Stimulated activated CD8-positive, alpha-beta memory T cell treated with anti-CD3 and anti-CD28 coated beads, Interleukin-7, amount 100 ng/mL, for 48 hours (primary cell): ENCODE data around the gene LSAMP.

Experiments
- DNase-seq, 2 donors: peaks; one replicate each; pipeline ENCODE4 v3.0.0-alpha.2; 2020; ENCODE audit warnings: low read depth in 1 of 2; ENCODE audit errors: extremely low read depth in 1 of 2

The LSAMP gene

GRCh38 chr3:116181159-116181558 is 264.1 kb downstream of the LSAMP start:
- DNase-seq = no peak

- DNase-seq = no peak
Observed at GRCh38 chr3:116179091-116179490, 266.2 kb downstream of the LSAMP start.

GRCh38 chr3:116176974-116177555 is 268.2 kb downstream of the LSAMP start:
- DNase-seq = no peak

GRCh38 chr3:116166121-116166520 is 279.2 kb downstream of the LSAMP start:
- no peak for DNase-seq

GRCh38 chr3:116165641-116166040 is 279.6 kb downstream of the LSAMP start:
- DNase-seq = no peak

GRCh38 chr3:116165135-116165534 is 280.2 kb downstream of the LSAMP start:
- no peak for DNase-seq

- no peak for DNase-seq
Observed at GRCh38 chr3:116164039-116164438, 281.2 kb downstream of the LSAMP start.

GRCh38 chr3:116161575-116162525 is 283.4 kb downstream of the LSAMP start:
- DNase-seq = no peak

- no peak for DNase-seq
Observed at GRCh38 chr3:116160594-116160993, 284.7 kb downstream of the LSAMP start.

GRCh38 chr3:116155841-116156240 is 289.4 kb downstream of the LSAMP start:
- no peak for DNase-seq

GRCh38 chr3:116154389-116154788 is 290.9 kb downstream of the LSAMP start:
- DNase-seq = no peak

- no peak for DNase-seq
Observed at GRCh38 chr3:116153174-116153573, 292.1 kb downstream of the LSAMP start.

- no peak for DNase-seq
Observed at GRCh38 chr3:116150655-116151167, 294.6 kb downstream of the LSAMP start.

- no peak for DNase-seq
Observed at GRCh38 chr3:116148881-116149851, 296.1 kb downstream of the LSAMP start.

GRCh38 chr3:116145613-116146012 is 299.7 kb downstream of the LSAMP start:
- no peak for DNase-seq

GRCh38 chr3:116141724-116142123 is 303.6 kb downstream of the LSAMP start:
- DNase-seq = no peak

GRCh38 chr3:116140100-116140689 is 305.1 kb downstream of the LSAMP start:
- no peak for DNase-seq

- DNase-seq = no peak
Observed at GRCh38 chr3:116139641-116140040, 305.6 kb downstream of the LSAMP start.

GRCh38 chr3:116135457-116136085 is 309.7 kb downstream of the LSAMP start:
- no peak for DNase-seq
